Astrocyte of the hippocampus (primary cell): ENCODE measurements around the gene MICAL3.

Source experiments
- DNase-seq: peaks from one replicate; pipeline ENCODE4 v3.0.0; 2011; ENCODE audit warnings: low read depth, low spot score

The MICAL3 gene

DNA sequence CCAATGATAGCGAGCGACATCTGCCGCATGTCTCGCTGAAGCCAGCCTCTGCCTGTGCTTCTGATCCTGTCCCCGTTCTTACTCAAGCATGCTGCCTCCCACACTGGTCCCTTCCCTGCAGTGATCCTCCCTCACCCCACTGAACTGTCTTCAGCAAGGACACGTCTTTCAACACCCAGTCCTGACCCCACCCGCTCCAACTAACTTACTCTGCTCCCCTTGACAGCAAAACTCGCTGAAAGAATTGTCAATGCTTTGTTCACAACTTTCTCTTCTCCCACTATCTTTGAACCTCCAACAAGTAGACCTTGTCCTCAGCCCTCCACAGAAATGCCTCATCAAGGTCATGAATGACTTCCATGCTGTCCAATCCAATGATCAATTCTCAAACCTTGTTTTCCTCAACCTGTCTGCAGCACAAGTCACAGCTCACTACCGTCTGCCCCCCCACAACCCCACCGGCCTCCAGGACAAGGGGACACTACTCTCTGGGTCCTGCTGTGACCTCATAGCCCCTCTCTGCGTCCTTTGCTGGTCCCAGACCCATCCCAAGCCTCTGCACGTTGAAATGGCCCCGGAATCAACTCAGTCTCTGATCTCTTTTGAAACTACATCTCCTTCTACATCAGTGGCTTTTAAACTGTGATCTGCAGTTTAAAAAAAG is 108.0 kb downstream of the MICAL3 start:
- no peak for DNase-seq

DNA sequence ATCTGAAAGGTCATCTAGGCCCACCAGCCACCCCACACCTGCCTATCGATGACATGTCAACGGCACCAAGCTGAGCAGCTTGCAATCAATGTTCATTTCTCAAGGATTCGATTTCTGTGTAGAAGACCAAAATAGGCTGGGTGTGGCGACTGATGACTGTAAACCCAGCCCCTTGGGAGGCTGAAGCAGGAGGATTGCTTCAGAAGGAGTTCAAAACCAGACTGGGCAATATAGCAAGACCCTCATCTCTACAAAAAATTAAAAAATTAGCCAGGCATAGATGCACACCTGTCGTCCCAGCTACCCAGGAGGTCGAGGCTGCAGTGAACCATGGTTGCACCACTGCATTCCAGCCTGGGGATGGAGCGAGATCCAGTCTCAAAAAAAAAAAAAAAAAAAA is 108.7 kb downstream of the MICAL3 start:
- DNase-seq: no peak

DNA sequence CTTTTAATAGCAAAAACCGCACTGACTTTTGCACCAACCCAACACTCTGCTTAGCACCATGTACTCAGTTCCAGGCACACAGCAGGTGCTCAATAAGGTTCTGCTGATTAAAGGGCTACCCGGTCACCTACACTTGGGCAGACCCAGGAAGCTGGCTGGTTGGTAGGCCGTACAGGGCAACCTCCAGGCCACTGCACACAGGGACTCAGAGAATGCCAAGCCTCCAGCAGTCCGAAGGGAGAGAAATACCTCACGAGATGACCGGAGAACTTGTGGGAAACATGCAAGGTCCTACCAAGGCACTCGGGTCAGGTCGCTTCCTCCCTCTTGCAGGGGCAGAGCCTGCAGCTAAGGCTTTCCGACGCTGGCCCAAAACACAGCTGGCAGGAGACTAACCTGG is 109.2 kb downstream of the MICAL3 start:
- DNase-seq: no peak

DNA sequence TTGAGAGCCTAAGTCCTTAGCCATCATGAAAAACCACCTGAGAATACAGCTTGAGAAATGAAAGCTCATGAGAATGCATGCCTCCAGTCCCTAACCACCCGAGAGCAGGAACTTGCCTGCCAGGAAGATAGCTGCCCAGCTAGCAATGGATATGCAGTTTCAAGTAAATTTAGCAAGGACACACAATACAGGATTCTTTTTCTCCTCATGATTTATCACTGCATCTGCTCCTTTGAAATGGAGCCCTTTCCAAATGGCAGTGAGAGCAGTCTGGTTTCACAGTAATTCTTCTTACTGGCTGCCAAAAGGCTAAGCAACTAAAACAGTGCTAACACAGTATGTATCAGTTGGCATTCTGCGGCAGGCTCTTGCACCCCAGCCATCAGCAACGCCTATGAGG is 109.9 kb downstream of the MICAL3 start:
- DNase-seq: no peak

DNA sequence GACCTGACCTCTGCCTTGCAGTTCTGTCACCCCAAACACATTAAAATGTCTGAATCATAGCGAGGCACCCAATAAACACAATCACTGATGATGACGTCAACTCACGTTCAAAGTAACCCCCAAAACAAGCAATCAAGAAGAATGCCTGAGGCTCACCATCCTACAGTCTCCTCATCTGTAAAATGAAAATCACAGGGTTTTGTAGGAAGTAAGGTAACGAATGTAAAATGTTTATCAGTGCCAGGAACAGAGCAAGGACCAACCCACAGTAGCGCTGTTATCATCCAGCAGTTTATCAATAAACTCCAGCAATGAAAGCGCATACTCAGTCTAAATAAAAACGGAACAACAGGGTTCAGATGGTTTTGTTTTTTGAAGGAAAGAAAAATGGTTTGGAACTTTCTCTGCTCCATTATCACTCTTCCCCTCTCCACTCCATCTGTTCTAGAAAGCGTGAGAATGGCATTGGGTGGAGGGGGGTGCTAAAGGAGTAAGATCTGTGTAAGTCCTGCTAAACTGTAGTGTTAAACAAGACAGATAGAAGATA is 110.5 kb downstream of the MICAL3 start:
- DNase-seq: no peak

DNA sequence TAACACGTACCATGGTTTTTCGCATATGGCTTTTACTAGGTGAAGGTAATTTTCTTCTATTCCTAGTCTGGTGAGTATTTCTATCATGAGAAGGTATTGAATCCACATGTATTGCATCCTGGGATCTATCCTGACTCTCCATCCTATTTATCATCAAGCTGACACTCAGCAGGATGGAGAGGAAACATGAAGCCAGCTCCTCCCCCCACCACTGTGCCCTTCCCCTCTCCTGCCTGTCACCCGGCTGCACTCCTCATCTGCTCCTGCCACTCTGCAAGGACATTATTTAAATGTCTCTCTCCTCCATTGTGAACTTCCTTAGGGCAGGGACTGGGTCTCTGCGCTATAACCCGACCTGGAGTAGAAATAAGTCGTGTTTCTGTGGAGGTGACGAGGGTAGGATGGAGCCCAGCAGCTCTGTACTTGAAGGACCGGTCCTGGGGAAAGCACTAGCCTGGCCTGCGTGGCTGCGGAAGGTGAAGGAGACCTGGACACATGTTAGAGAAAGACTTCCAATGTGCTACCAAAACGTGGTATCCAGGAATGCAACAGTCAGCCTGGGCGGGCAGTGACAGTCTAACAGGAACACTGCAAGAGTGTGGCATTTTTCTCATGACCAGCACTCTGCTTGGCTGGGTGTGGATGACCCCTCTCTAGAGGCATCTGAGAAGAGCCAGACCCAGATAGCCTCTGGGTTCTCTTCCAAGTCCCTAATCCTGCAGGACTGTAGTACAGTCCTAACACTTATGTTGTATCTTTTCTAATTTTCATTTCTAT is 111.2 kb downstream of the MICAL3 start:
- DNase-seq: no peak

DNA sequence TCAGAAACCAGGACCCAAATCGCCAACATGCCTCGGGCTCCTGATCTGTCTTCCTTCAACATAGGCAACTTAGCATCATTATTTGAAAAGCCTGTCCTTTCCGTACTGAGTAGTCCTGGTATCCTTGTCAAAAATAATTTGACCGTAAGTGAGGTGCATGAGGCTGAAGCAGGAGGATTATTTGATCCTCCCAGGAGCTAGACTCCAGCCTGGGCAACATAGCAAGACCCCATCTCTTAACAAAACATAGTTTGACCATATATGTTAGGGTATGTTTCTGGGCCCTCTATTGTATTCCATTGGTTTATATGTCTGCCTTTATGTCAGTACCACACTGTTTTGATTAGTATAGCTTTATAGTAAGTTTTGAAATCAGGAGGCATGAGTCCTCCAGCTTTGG is 112.5 kb downstream of the MICAL3 start:
- DNase-seq: no peak

DNA sequence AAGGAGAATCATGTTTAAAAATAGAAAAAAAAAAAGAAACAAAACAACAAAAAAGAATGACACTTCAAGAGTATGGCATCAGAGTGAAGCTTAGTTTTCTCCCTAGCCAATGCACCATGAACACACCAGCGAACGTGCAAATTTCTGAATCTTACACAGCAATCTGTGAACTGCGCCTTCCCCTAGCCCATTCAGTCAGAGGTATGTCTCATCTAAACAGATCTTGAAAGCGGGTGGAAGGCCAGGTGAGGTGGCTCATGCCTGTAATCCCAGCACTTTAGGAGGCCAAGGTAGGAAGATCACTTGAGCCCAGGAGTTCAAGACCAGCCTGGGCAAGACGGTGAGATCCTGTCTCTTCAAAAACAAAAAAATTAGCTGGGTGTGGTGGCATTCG is 113.1 kb downstream of the MICAL3 start:
- DNase-seq: no peak

DNA sequence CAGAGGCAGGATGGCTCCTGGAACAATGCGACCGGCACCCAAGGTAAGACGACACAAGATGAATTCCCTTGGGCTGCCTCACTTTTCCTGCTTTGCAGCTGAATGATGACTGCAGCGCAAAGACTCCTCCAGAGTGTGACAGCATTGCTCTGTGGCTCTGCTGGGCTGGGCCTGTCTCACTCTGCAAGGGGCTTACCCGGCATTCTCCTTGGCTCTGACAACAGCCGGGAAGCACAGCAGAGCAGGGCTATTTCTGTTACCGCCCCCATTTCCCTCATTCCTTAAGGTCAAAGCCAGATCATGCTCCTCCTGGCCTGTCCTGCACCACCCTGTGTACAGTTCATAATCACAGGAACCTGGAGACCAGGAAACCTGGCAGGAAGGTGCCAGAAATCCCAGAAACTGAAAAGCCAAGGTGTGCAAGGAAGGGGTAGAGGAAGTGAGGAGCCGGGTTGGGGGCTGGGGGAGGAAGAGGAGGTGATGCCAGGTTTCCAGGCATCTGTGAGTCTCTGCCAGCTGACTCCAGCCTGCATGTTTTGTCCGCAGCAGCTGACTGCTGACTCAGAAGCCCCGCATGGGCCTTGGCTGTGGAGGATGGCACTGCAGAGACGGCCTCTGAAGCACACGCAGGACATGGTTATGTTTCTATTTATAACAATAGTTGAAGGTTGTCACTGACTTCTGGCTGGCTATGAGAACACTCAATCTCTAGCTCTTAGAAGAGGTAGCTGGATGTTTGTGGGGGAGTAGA is 113.6 kb downstream of the MICAL3 start:
- peak; percentile 93 for DNase-seq

DNA sequence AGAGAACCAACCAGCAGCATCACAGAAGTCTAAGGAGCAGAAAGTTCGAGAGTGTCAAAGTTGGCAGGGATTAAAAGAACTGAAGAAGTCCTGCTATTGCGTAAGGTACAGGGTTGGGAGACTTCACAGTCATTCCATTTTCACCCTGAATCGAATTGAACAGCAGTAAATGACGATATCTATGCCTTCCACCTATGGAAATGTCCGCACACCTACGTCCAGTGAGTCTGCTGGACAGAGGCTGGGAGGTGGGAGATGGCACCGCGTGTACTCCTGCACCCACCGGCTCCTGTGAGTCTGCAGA is 116.7 kb downstream of the MICAL3 start:
- no peak for DNase-seq

DNA sequence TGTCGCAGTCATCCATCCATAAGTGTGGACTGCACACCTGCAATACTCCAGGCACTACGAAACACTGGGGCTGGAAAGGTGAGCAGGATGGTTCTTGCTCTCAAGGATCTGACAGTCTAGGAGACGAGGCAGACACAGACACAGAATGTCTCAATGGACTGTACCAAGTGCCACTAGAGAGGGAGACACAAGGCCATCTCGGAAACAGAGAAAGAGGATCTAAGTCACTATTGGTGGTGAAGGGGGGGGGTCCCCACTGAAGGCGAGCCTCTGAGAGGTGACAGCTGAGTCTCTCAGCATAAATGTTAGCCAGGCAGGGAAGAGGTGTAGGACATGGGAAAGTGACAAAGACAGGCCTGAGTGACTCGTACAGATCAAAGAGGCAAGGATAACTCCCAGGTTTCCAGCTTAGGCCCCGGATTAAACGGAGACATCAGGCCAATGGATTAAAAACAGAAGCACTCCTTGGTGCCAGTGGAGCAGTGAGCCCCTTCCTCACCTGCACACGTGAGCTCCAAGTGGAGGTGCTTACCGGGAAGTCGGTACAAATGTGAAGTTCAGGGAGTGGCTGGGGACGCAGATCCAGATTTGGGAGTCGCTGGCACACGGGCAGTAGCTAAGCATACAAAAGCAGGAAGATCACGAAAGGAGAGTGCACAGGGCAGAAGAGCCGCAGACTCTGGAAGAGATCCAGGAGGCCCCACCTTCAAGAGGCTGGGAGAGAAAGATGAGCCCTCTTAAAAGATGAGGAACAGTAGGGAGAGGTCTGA is 117.2 kb downstream of the MICAL3 start:
- no peak for DNase-seq

DNA sequence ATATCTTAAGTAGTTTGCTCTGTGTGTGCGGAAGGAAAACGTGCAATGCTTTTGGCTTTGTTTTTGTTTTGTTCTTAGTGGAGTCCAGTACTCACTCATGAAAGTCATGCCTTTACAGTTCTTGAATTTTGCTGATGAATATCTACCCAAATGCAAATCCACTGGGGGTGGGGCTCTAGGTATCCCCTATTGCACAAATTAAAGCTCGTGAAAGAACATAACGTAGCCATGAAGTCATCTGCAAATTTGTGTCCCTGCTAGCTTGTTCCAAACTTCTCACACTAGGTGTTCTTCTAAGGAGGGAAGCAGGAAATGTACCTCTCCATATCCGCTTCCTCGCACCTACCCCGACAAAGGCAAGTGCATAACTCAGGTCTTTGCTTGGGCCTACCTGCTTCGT is 118.9 kb downstream of the MICAL3 start:
- no peak for DNase-seq

DNA sequence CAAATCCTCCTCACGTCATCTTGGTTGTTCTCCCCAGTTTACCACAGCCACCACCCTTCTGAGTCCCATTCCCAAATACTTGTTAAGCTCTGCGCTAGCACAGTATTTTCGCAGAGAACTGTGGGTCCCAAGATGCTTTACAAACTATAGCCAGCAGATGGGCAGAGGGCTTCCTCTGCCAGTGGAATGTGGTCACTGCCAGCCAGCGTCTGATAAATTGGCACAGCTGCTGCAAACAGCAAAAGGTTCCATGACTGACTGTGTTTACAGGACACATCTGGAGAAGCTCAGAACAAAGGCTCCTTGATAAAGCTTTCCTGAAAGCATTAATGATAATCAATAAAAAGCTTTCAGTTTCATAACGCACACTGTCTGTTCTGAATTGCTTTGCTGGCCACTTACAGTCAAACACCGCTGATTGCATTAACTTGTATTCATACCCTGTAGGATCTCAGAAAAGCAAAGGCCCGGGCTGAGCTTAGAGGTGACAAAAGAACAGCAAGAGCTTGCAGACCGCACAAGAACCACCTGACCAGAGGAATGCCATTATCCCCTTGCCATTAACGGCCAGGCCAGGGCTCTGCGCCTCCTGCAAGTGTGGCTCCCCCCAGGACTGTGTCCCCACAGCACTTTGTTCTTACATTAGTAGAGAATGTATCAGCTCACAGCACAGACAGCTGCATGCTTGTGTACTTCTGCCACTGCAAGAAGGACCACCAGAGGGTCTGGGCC is 120.6 kb downstream of the MICAL3 start:
- peak; percentile 69 for DNase-seq

DNA sequence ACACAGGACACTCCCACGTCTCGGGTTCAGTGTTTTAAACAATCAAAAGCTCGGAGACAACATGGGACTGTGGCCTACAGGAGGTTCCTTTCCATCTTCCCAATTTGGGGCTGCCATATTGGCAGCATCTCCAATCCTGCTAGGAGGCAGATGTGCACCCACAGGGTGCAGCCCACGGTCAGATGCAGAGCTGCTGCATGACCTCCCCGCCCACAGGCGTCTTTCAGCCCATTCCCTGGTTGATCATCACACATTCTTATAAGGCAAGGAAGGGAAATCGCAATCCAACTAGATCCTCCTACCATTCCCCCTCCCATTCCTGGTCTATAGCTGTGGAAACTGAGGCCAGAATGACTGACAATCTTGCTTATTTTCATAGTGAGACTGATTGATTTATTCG is 121.4 kb downstream of the MICAL3 start:
- no peak for DNase-seq

DNA sequence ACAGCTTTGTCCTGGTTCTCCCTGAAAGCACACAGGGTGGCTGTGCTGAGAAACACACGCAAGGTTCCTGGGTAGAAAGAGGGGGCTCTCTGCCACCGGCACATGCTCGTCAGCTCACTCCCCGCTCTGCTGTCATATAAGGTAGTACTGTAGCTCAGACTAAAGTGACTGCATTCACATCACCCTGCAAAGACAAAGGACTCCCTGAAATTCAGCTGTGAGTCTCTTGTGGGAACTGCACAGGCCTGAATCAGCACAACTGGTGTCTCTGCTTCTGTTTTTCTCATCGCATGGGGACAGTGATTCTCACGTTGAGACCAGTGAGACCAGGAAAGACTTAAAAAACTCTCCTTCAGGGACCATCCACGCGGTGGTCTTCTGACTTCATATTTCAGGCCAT is 126.0 kb downstream of the MICAL3 start:
- no peak for DNase-seq

DNA sequence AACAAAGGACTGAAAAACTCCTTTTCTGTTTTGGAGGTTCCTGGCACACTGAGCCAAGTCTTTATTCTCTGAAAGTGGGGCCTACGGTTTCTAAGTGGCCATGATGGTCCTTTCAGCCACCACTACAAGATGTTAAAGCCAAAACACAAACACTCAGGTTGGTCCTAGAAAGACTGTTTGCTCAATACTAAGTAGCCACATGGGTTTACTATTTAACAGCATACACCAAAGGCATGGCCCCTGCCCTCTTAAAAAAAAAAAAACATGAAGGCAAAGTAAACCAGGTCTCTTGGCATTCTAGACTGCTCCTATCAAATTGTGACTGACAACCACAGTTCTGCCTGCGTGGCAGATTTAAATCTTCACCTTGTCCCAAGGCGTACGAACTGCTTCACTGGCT is 126.5 kb downstream of the MICAL3 start:
- DNase-seq: no peak

DNA sequence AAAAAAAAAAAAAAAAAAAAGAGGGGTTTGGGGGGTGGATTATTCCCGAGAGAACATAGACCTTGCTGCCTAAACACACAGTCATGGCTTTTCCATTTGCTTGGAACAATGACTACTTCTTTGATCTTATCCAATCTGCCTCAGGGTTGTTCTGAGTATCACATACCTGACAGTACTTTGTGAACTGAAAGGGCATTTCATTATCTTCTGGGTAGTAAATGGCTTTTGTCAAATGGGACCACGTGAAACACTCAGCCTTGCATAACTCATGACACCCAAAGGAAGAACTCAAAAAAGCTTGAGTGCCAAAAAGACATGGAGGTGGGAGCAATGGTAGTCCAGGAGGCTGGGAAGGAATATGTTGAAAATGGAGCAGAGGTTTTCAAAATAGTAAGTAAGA is 126.9 kb downstream of the MICAL3 start:
- DNase-seq: no peak

DNA sequence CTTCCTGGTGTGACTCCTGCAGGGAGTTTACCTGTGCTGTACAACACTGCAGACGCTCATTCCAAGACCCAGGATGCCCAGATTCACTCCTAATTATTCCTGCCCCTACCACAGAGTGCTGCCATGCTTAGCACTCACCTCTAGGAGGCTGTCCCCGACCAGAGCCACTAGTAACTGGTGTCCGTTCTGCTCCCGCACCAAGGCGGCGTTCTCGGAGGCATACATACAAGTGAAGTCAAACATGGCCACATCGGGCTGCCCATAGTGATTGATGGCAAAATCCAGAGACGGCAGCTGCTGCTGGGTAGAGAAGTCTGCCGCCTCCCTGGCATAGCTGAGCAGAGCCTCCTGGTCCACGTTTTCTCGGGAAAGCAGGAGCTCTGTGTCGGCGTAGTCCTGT is 127.8 kb downstream of the MICAL3 start:
- DNase-seq: no peak

DNA sequence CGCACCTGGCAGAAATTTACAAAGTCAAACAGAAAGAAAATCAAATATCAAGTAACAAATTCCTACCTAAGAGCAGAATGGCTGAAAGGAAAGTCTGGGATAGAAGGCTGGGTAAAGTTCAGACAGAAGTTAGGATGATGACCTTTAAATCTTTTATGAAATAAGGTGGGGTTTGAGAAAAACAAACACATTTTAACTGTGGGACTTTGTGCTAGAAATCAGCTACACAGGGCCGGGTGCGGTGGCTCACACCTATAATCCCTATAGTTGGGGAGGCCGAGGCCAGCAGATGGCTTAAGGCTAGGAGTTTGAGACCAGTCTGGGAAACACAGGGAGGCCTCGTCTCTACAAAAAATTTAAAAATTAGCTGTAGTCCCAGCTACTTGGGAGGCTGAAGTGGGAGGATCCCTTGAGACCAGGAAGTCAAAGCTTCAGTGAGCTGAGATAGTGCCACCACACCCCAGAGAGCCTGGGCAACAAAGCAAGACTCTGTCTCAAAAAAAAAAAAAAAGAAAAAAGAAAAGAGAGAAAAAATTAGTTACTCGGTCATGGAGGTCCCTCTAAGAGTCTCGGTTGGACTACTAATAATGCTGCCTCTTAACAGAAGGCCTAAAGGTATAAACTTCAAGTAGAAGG is 130.3 kb downstream of the MICAL3 start:
- DNase-seq: no peak

DNA sequence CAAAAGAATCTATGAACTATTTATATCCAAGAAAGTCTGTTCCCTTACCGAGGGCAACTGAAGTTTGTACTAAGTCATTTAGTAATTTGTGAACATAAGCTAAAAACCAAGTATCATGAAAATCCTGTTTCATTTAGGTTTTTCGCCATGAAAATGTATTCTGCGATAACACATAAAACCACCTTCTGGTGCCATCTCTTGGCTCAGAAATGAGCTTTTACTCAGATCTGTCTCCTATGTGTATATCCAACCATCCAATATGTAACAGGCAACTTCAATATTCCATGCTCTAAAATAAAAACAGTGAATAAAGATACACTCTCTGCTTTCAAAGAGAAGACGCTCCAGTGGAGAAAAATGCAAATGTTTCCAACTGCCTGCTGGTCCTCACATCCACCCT is 132.0 kb downstream of the MICAL3 start:
- no peak for DNase-seq
